ENCODE results near the gene GOLGA1.

GOLGA1 gene

GRCh38 chr9:124829334-124829669, 111.6 kb downstream of the GOLGA1 start:
- ATAC-seq (replicated peaks; ENCODE audit: extremely low read depth, poor library complexity, severe bottlenecking): no peak
- Mint-ChIP-seq H3K9me3 (no peaks in the 10 kb centered on the region), H3K36me3 (ENCODE audit: insufficient read depth) (no peaks in the 10 kb centered on the region), H3K4me3 (no peak overlapping the region), H3K27me3 (no peaks in the 10 kb centered on the region), H3K4me1 (no peaks in the 10 kb centered on the region), H3K27ac (ENCODE audit: low read depth) (no peak overlapping the region)
- DNase-seq (ENCODE audit: low spot score in 2 of 2): no peak

DNA sequence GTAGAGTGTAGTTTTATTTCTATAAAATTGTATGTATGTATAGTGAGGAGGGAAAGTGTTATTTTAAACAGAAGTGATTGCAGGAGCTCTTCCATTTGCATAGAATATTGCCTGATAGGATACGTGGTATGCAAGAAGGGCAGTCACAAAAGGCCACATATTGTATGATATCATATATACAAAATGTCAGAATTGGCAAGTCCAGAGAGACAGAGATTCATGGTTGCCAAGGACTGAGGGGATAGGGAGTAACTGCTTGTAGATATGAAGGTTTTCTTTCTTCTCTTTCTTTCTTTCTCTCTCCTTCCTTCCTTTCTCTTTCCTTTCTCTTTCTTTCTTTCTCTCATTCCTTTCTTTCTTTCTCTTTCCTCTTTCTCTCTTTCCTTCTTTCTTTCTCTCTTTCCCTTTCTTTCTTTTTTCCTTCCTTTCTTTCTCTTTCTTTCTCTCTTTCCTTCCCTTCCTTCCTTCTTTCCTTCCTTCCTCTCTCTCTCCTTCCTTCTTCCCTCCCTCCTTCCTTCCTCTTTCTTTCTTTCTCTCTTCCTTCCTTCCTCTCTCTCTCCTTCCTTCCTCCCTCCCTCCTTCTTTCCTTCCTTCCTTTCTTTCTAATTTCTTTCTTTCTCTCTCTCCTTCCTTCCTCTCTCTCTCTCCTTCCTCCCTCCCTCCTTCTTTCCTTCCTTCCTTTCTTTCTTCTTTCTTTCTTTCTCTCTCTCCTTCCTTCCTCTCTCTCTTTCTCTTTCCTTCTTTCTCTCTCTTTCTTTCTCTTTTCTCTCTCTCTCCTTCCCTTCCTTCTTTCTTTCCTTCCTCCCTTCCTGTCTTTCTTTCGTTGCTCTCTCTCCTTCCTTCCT, 112.2 kb downstream of the GOLGA1 start:
- Mint-ChIP-seq H3K9me3 (no peaks in the 10 kb centered on the region), H3K27me3 (no peaks in the 10 kb centered on the region), H3K36me3 (ENCODE audit: insufficient read depth) (peaks cover under 1% of the 10 kb centered on the region), H3K4me3 (no peak overlapping the region), H3K27ac (ENCODE audit: low read depth) (no peak overlapping the region), H3K4me1 (no peaks in the 10 kb centered on the region)
- no peak for ATAC-seq (replicated peaks; ENCODE audit: extremely low read depth, poor library complexity, severe bottlenecking)
- DNase-seq (ENCODE audit: low spot score in 2 of 2): no peak
